Mesenteric fat pad (tissue), 1 donor: ENCODE data around the gene PVALB. TPM values are rescaled to one million over a fixed set of nuclear protein-coding genes. Genes with fewer than 3 reads are reported as not detected.

Experiments
- DNase-seq: peaks from one replicate; pipeline ENCODE4 v3.0.0-alpha.2; 2020; ENCODE audit warnings: low spot score
- total RNA-seq: library from RNA; stranded (reverse); fragmentation: NEBNext Ultra II Directional; extraction: Animal tissue kit (Norgen Biotek cat#: 25700); gene quantifications from one replicate; pipeline ENCODE4 v1.2.1, GENCODE V29; 2021
- donor health status: DM: yes; HTN: yes; CAD: no.

The PVALB gene
- total RNA-seq, 1 donor from 2014 or later, result not detected

DNA sequence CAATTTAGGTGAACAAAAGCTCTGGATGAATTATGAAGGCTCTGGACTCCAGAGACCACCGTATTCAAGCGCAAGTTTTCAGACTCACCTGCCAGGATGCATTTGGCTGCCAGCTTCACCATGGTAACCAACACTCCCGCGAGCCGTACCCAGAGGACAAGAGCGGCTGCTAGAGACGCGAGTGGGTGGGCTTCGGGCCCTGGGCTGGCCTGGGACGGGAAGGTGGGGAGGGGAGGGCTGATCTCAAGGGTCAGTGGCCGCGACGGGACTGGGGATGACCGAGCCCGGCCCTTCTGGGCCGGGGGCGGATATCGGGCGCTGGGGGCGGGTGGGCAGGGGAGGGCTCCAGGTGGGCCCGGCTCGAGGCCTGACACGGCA is 41.3 kb downstream of the PVALB start:
- DNase-seq, result no peak

GRCh38 chr22:36773935-36774334 is 42.9 kb downstream of the PVALB start:
- DNase-seq, result no peak

- no peak for DNase-seq
These were observed 44.4 kb downstream of the PVALB start for GRCh38 chr22:36772451-36772850.

DNA sequence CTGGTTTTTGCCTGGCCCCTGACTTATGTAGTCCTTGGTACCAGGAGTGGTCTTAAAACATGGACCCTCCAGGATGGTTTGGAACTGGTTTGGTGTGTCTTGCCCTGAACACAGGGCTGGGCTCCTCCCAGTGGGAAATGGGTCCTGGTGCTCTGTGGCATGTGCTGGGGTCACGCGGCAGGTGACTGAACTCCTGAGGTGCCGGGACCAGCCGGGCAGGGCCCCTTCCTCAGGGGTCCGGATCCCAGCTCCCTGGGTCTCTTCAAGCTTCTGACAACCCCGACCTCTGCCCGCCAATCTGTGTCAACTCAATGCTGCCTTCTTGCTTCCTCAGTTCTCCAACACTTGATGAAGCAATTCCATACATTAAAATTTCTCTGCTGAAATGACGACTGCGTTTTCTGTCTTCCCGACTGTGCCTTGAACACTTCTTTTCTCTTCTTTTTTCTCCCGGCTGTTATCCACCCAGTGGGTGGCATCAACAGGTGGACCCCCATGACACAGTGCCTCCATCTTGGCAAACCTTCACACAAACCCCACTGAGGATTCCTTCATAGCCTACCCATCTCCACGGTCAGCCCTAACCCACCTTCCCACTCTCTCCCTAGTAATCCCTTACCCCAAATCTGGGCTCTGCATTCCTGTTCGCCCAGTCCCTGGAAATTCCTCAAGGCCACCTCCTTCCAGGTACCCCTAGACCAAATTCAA is 45.3 kb downstream of the PVALB start:
- no peak for DNase-seq

DNA sequence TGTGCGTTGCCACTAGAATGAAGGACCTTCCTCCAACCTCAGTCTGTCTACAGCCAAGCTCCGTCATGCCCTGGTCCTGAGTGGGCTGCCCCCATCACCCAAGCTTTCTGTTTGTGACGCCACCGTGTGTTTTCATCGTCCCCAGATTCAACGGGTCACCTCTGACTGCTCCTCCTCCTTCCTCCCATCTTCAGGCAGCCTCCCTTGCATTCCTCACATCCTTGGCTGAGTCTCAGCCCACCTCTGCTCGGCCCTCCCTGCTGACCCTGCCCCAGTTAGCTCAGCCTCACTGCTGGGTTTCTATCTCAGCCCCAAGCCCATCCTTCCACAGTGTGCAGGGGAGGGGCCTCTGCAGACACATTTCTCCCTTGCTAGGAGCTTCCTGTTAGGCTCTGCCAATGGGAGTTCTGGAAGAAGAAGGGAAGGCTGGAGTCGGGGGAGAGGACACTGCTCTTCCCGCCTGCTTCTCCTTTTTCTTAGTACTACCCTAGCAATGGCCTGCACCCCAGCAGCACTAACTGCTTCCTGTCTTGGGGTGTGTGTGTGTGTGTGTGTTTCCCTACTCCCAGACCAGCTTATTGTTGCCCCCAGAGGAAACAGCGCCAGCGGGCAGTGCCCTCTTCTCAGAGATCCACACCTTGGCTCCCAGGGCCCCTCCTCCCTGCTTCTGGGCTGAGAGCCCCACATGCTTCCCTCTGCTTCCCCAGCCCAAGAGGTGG is 46.2 kb downstream of the PVALB start:
- no peak for DNase-seq

DNA sequence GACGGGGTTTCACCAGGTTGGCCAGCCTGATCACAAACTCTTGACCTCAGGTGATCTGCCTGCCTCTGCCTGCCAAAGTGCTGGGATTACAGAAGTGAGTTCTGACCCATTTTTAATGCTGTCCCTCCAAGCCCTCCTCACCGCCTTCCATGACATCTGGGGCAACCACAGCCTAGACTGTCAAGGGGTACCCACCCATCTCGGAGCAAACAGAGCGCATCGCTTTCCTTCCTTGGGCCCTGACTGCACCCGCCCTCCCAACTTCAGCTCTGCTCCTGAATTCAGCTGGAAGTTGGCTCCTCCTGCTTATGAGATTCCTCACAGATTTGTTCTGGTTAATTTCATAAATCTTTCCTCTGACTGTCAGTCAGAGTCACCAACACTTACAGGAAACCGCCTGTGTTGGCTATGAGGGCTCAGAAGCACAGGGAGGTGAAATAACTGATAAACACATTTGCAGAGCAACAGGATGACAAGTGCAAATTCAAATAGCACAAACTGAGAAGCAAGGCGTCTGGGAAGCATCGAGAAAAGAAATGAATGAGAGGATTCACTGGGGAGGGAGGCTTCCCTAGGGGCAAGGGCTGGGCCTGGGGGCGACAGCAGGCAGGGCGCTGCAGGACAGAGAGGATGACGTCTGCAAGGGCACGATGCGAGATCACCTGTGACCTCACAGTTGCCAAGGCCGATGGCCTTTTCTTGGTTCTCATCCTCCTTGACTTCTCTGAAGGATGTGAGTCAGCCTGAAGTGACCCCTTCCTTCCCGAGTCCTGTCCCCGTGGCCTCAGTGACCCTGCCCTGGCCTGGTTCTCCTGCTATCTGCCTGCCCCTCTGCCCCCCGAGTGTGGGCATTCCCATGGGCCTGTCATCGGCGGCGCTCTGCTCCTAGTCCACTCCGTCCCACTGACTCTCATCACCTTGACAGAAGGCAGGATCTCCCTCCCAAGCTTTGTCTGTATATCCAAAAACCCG is 47.0 kb downstream of the PVALB start:
- no peak for DNase-seq

DNA sequence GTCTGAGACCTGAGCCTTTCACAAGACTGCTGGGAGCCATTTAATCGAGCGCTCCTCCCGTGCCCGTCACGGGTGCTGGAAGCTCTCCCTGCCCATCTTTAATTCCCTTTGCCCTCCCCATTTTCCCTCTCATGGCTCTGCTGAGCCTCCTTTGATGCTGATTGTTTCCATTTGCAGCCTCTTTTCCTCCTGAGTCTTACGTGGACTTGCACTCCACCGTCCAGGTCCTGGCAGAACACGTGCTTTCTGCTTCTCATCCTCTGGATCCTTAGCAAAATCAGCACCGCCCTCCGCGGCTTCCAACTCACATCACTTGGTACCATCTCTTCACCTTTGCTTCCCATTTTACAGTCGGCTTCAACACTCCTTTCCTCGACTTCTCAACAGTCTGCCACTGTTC is 48.2 kb downstream of the PVALB start:
- no peak for DNase-seq

DNA sequence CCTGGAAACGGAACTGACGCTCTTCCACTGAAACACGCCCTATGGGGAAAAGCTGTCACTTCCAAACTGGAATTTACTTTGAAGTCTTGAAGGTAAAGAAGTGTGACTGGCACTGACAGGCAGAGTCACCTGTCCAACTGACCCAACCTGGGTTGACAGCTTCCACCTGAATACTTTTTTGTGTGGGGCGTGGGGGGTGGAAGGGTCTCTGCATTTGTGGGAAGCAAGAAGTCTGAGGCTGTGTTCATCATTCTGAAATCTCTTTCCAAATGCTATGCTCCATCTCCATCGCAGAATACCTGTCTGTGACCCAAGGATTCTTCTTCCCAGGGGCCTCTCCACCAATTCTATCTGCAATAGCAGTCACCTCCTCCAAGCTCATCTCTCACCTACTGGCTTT is 48.7 kb downstream of the PVALB start:
- no peak for DNase-seq

DNA sequence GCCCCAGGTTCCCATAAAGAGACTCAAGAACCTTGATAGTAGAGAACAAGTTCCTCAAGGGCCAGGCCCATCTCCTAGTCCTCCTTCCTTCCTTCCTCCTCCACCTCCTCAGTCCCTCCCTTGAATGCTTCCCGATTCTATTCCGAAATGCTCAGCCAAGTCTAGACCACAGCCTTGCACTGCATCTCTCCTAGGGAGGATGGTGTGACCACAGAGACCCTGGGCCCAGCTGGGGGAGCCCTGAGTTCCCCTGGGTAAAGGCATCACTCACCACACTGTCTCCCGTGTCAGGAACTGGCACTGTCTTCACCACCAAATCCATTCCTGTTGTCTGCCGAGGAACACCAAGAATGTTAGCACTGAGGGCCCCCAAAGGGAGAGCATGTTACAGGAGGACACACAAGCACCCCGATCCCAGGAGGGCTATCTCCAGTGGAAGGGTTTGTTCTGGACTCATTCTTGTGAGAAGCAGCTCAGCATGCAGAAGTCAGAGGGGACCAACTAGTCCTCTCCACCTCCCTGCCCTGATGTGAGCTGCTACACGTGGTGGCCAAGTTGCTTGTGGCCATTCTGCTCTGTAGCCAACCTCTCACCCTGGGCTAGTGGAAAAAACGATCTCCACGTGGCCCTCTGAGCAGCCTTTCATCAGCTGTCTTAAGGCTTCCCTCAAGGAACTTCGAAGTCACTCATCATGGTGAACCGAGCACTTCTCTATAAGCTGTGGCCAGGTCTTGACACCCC is 49.6 kb downstream of the PVALB start:
- no peak for DNase-seq

DNA sequence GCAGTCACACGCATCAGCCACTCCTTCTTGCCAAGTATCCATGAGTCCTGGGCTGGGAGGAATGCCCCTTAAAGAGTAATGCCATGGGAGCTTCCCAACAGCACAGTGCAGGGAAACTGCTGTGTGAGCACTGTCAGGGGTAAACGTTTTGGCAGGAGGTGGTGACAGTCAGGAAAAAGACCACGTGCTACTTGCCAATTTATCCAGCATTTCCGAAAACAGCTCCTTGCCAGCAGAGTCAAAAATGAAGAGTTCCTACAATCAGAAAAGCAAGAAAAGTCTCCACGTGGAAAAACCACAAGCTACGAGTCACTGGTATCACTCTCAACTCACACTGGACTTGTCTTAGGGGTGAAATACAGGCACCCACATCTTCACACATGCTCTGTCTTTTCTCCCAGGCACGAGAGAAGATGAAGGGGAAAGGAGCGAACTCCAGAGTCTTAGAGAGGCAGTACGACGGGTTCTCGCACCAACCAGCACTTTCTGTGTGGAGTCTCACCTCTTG is 50.8 kb downstream of the PVALB start:
- DNase-seq, result no peak

- no peak for DNase-seq
These were observed 51.5 kb downstream of the PVALB start for GRCh38 chr22:36765131-36765942.

DNA sequence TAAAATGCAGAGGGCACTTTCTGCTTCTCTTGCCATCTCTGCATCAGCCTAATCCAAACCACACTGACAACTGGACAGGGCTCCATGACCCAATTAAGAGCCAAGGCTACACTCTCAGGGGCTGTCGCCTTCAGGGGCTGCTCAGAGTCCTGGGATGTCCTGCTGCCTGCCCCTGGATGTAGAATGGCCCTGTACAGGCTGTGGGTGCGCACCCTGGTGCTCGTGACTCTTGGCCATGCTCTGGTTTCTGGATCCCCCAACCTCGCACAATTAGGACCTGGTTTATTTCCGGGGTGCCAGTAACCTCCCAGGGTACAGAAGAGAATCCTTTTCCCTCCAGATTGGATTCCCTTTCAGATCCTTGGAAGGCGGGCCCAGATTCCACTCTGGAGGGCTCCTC is 52.2 kb downstream of the PVALB start:
- DNase-seq, result no peak

DNA sequence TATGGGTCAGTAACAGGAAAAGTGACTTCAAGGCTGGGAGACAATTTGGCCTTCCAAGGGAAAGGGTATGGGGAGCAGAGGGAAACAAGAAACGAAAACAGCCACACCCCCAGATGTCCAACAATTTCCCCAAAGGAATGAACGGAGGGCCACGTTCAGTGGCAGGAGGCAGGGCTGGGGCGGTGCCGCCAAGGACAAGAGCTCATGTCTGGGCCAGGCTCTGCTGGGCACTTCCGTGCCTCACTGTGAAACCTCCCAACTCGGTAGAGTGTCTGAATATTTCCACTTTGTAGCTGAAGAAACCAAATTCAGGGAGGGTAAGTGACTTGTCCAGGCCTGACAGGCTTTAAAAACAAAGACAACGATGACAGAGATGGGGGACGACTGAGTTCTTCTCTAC is 52.8 kb downstream of the PVALB start:
- no peak for DNase-seq

GRCh38 chr22:36763576-36763975 is 53.3 kb downstream of the PVALB start:
- no peak for DNase-seq

- DNase-seq, result no peak
These were observed 54.1 kb downstream of the PVALB start for GRCh38 chr22:36762687-36763260.

GRCh38 chr22:36761553-36762240 is 55.1 kb downstream of the PVALB start:
- no peak for DNase-seq

DNA sequence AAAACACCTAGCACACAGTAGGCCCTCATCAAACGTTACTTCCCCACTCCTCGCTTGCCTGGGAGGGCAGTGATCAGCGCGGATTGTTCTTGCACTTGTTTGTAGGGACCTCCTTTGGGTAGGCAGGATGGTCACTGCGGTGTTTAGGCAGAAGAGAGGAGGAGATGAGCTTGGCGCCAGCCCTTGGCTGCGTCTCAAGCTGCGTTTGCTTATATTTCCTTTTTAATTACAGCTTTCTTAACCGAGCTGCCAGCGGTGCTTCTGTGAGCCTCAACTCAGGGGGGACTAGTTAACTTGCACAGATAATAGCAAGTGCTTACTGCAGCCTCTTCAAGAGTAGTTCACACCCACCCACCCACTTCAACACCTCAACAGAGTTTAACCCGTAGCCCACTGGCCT is 56.0 kb downstream of the PVALB start:
- DNase-seq, result no peak

DNA sequence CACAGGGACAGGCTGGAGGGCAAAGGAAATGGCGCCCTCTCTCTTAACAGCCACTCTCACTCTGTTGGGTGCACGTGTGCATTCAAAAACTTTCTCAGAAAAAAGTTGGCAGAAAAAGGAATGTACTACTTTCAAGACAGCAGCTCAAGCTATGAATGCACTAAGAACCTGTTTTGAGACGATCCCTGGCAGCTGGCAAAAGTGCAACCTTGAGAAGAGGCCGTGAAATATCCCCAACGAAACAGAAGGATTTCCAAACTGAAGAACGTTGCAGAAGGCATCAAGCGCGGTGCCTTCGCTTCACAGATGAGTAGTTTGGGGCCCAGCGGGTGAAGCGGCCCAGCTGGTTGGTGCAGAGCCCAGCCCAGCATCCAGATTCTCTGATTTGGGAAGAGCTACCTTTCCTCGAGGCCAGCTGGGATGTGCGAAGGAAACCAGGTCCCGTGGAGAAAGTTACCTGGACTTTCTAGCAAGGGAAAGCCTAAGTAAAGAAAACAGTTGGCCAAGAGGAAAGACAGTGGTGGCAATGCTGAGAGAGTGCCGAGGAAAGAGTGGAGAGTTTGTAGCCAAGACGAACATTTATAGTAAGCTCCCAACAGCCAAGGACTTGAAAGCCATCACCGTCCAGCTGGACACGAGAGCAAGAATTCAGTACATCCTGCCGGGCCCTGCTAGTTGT is 57.2 kb downstream of the PVALB start:
- no peak for DNase-seq
